C4-2B (cell line): ENCODE results near the gene KRTAP1-5.
"Not testable (repeated sequence)": the region's sequence is repeated elsewhere in the genome, so short reads cannot be mapped to it uniquely, and the experiment has no call there.

ENCODE experiments used
- CTCF ChIP-seq: fragments of 450-650 bp; conservative IDR thresholded peaks from 2 replicates; pipeline ENCODE4 v1.5.1; 2017; ENCODE audit warnings: mild to moderate bottlenecking
- ZFX ChIP-seq: fragments of 450-650 bp; IDR thresholded peaks from 2 replicates; pipeline ENCODE4 v1.6.1; 2017

DNA sequence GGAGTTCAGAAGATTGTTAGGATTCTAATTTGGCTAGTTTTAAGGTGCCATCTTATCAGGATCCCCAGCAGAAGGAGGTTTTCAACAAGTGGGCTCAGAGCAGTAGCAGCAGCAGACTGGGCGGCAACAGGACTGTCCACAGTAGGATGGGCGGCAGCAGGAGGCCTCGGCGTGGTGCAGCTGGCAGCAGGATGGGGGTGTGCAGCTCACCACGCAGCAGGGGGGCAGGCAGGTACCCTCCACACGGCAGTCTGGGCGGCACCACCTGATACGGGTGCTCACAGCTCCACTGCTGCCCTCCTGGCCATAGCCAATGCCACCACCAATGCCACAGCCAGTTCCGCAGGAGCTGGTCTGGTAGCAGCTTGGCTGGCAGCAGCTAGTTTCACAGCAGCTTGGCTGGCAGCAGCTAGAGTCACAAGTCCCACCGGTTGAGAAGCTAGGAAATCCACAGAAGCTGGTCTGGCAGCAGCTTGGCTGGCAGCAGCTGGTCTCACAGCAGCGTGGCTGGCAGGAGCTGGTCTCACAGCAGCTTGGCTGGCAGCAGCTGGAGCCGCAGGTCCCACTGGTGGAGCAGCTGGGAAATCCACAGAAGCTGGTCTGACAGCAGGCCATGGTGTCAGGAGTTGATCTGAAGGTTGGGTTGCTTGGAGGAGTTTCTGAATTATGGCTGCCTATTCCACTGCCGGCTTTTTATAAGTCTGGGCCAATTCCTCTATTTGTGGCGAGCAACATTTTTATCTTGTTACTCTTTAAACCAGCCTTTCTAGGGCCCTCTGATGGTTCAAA lies 14.0 kb upstream of the KRTAP1-5 start, which contains the start of gene KRTAP1-1:
- not testable (repeated sequence) for TF ChIP-seq CTCF, ZFX
